ENCODE measurements around the gene TSACC. TPM values are rescaled to one million over a fixed set of nuclear protein-coding genes. Genes with fewer than 3 reads are reported as not detected.

TSACC gene
- total and polyA plus RNA-seq, 4 experiments from 2014 or later: 0.32 TPM; not detected in 3

GRCh38 chr1:156357977-156358376 is 19.7 kb downstream of the TSACC start:
- POLR2A ChIA-PET (ENCODE audit: partially characterized antibody): no interaction called here
- intact Hi-C loops (cut with micrococcal nuclease): loop anchor here (1.0 kb wide), 1 partner anchor 88 kb away; no protein-coding TSS in a partner anchor

GRCh38 chr1:156358641-156359040 is 20.3 kb downstream of the TSACC start:
- Mint-ChIP-seq H3K27ac (no peak overlapping the region), H3K36me3 (no peaks in the 10 kb centered on the region), H3K4me3 (no peak overlapping the region), H3K9me3 (no peaks in the 10 kb centered on the region), H3K27me3 (peaks cover 8 to 19% of the 10 kb centered on the region in 2 donors), H3K4me1 (peaks cover 4 to 7% (median 5%) of the 10 kb centered on the region in 4 donors)
- Histone ChIP-seq H3K36me3 (ENCODE audit: insufficient read depth, low read length) (no peaks in the 10 kb centered on the region), H3K4me3 (ENCODE audit: low read length in 2 of 2) (no peak overlapping the region), H3K9me3 (ENCODE audit: control insufficient read depth in 1 of 2, low read length in 2 of 2) (no peaks in the 10 kb centered on the region), H3K27me3 (ENCODE audit: insufficient read depth, low read length) (peaks cover 4% of the 10 kb centered on the region), H3K27ac (ENCODE audit: low read depth, low read length) (no peak overlapping the region), H3K4me1 (ENCODE audit: insufficient read depth, low read length) (peaks cover 6% of the 10 kb centered on the region)
- ChIA-PET CTCF (ENCODE audit: partially characterized antibody) (interaction anchor here (1.1 to 4.1 kb wide), 9 partner anchors 11 to 87 kb away, joined by 3 to 25 read pairs (median 4); no protein-coding TSS in a partner anchor), POLR2A (ENCODE audit: partially characterized antibody) (no interaction called here)
- no peak for DNase-seq
- intact Hi-C loops (cut with micrococcal nuclease): no loop called here

More at GRCh38 chr1:156357977-156358376, 19.7 kb downstream of the TSACC start:
- H3K9me3 Mint-ChIP-seq: no peaks in the 10 kb centered on the region
- H3K27me3 ChIP-seq (ENCODE audit: insufficient read depth, low read length): peaks cover 4% of the 10 kb centered on the region
- H3K27ac Mint-ChIP-seq: no peak overlapping the region
- H3K4me1 ChIP-seq (ENCODE audit: insufficient read depth, low read length): peaks cover 6% of the 10 kb centered on the region
- H3K4me3 Mint-ChIP-seq: no peak overlapping the region
- H3K36me3 ChIP-seq (ENCODE audit: insufficient read depth, low read length): no peaks in the 10 kb centered on the region
- peaks cover 8 to 19% of the 10 kb centered on the region in 2 donors for H3K27me3 Mint-ChIP-seq
- no peaks in the 10 kb centered on the region for H3K9me3 ChIP-seq (ENCODE audit: control insufficient read depth in 1 of 2, low read length in 2 of 2)
- H3K4me1 Mint-ChIP-seq: peaks cover 4 to 7% (median 5%) of the 10 kb centered on the region in 4 donors
- H3K27ac ChIP-seq (ENCODE audit: low read depth, low read length): no peak overlapping the region
- no peak for DNase-seq
- no peaks in the 10 kb centered on the region for H3K36me3 Mint-ChIP-seq
- H3K4me3 ChIP-seq (ENCODE audit: low read length in 2 of 2): no peak overlapping the region
- CTCF ChIA-PET (ENCODE audit: partially characterized antibody): interaction anchor here (0.6 to 4.1 kb wide), 5 partner anchors 13 to 688 kb away, joined by 3 to 25 read pairs (median 4); no protein-coding TSS in a partner anchor

- H3K4me3 ChIP-seq (ENCODE audit: low read length in 2 of 2): no peak overlapping the region
- Mint-ChIP-seq H3K4me3 (no peak overlapping the region), H3K36me3 (no peaks in the 10 kb centered on the region), H3K27me3 (peaks cover 11 to 15% of the 10 kb centered on the region in 2 donors), H3K4me1 (peaks cover 4 to 7% (median 5%) of the 10 kb centered on the region in 4 donors), H3K27ac (no peak overlapping the region), H3K9me3 (no peaks in the 10 kb centered on the region)
- H3K4me1 ChIP-seq (ENCODE audit: insufficient read depth, low read length): peaks cover 6% of the 10 kb centered on the region
- POLR2A ChIA-PET (ENCODE audit: partially characterized antibody): no interaction called here
- no peaks in the 10 kb centered on the region for H3K9me3 ChIP-seq (ENCODE audit: control insufficient read depth in 1 of 2, low read length in 2 of 2)
- H3K27me3 ChIP-seq (ENCODE audit: insufficient read depth, low read length): peaks cover 8% of the 10 kb centered on the region
- H3K27ac ChIP-seq (ENCODE audit: low read depth, low read length): no peak overlapping the region
- intact Hi-C loops (cut with micrococcal nuclease): no loop called here
- H3K36me3 ChIP-seq (ENCODE audit: insufficient read depth, low read length): no peaks in the 10 kb centered on the region
- no peak for DNase-seq
- CTCF ChIA-PET (ENCODE audit: partially characterized antibody): interaction anchor here (0.6 to 4.1 kb wide), 7 partner anchors 12 to 1568 kb away, joined by 3 to 25 read pairs (median 4); no protein-coding TSS in a partner anchor
Measured at GRCh38 chr1:156359249-156359648, 20.9 kb downstream of the TSACC start.

- POLR2A ChIA-PET (ENCODE audit: partially characterized antibody): no interaction called here
- intact Hi-C loops (cut with micrococcal nuclease): no loop called here
- Mint-ChIP-seq H3K4me3 (no peak overlapping the region), H3K9me3 (no peaks in the 10 kb centered on the region), H3K4me1 (peaks cover 4 to 7% (median 5%) of the 10 kb centered on the region in 4 donors), H3K27me3 (peaks cover 14 to 17% of the 10 kb centered on the region in 2 donors), H3K27ac (no peak overlapping the region), H3K36me3 (no peaks in the 10 kb centered on the region)
- peaks cover 6% of the 10 kb centered on the region for H3K4me1 ChIP-seq (ENCODE audit: insufficient read depth, low read length)
- H3K4me3 ChIP-seq (ENCODE audit: low read length in 2 of 2): no peak overlapping the region
- H3K27me3 ChIP-seq (ENCODE audit: insufficient read depth, low read length): peaks cover 10% of the 10 kb centered on the region
- DNase-seq: no peak
- CTCF ChIA-PET (ENCODE audit: partially characterized antibody): interaction anchor here (0.6 to 4.1 kb wide), 5 partner anchors 13 to 244 kb away, joined by 3 to 25 read pairs (median 5); no protein-coding TSS in a partner anchor
- H3K9me3 ChIP-seq (ENCODE audit: control insufficient read depth in 1 of 2, low read length in 2 of 2): no peaks in the 10 kb centered on the region
- H3K36me3 ChIP-seq (ENCODE audit: insufficient read depth, low read length): no peaks in the 10 kb centered on the region
- no peak overlapping the region for H3K27ac ChIP-seq (ENCODE audit: low read depth, low read length)
Measured at GRCh38 chr1:156359973-156360372, 21.6 kb downstream of the TSACC start.

- ChIA-PET POLR2A (ENCODE audit: partially characterized antibody) (no interaction called here), CTCF (ENCODE audit: partially characterized antibody) (interaction anchor here (0.6 to 4.1 kb wide), 4 partner anchors 25 to 244 kb away, joined by 3 to 25 read pairs (median 10); no protein-coding TSS in a partner anchor)
- Mint-ChIP-seq H3K27ac (peak overlapping the region in 1 of 7 donors; percentile 43), H3K4me3 (no peak overlapping the region), H3K4me1 (peaks cover 4 to 7% (median 5%) of the 10 kb centered on the region in 4 donors), H3K36me3 (no peaks in the 10 kb centered on the region), H3K9me3 (no peaks in the 10 kb centered on the region), H3K27me3 (peaks cover 17 to 22% of the 10 kb centered on the region in 2 donors)
- no peak for DNase-seq
- Histone ChIP-seq H3K27me3 (ENCODE audit: insufficient read depth, low read length) (peaks cover 10% of the 10 kb centered on the region), H3K4me3 (ENCODE audit: low read length in 2 of 2) (no peak overlapping the region), H3K4me1 (ENCODE audit: insufficient read depth, low read length) (peaks cover 6% of the 10 kb centered on the region), H3K9me3 (ENCODE audit: control insufficient read depth in 1 of 2, low read length in 2 of 2) (no peaks in the 10 kb centered on the region), H3K36me3 (ENCODE audit: insufficient read depth, low read length) (no peaks in the 10 kb centered on the region), H3K27ac (ENCODE audit: low read depth, low read length) (no peak overlapping the region)
- intact Hi-C loops (cut with micrococcal nuclease): no loop called here
Measured at GRCh38 chr1:156360534-156360933, 22.2 kb downstream of the TSACC start.

- no peaks in the 10 kb centered on the region for H3K36me3 ChIP-seq (ENCODE audit: insufficient read depth, low read length)
- ChIA-PET CTCF (ENCODE audit: partially characterized antibody) (interaction anchor here (1.1 kb wide), 1 partner anchor 80 kb away, joined by 3 read pairs; no protein-coding TSS in a partner anchor), POLR2A (ENCODE audit: partially characterized antibody) (no interaction called here)
- Mint-ChIP-seq H3K4me1 (peaks cover 1 to 6% (median 4%) of the 10 kb centered on the region in 4 donors), H3K36me3 (no peaks in the 10 kb centered on the region), H3K27ac (no peak overlapping the region), H3K9me3 (no peaks in the 10 kb centered on the region), H3K4me3 (no peak overlapping the region), H3K27me3 (peaks cover 22 to 31% of the 10 kb centered on the region in 2 donors)
- intact Hi-C loops (cut with micrococcal nuclease): no loop called here
- H3K27me3 ChIP-seq (ENCODE audit: insufficient read depth, low read length): peaks cover 20% of the 10 kb centered on the region
- peaks cover 8% of the 10 kb centered on the region for H3K4me1 ChIP-seq (ENCODE audit: insufficient read depth, low read length)
- no peak for DNase-seq
- no peak overlapping the region for H3K4me3 ChIP-seq (ENCODE audit: low read length in 2 of 2)
- H3K27ac ChIP-seq (ENCODE audit: low read depth, low read length): no peak overlapping the region
- H3K9me3 ChIP-seq (ENCODE audit: control insufficient read depth in 1 of 2, low read length in 2 of 2): no peaks in the 10 kb centered on the region
Measured at GRCh38 chr1:156365754-156366153, 27.4 kb downstream of the TSACC start.

GRCh38 chr1:156366378-156367166 is 28.2 kb downstream of the TSACC start:
- H3K27me3 Mint-ChIP-seq: peaks cover 22 to 36% of the 10 kb centered on the region in 2 donors
- DNase-seq: no peak
- no peak overlapping the region for H3K27ac Mint-ChIP-seq
- ChIA-PET CTCF (ENCODE audit: partially characterized antibody) (interaction anchor here (1.1 kb wide), 1 partner anchor 79 kb away, joined by 3 read pairs; no protein-coding TSS in a partner anchor), POLR2A (ENCODE audit: partially characterized antibody) (no interaction called here)
- no peaks in the 10 kb centered on the region for H3K36me3 ChIP-seq (ENCODE audit: insufficient read depth, low read length)
- no peaks in the 10 kb centered on the region for H3K9me3 Mint-ChIP-seq
- H3K9me3 ChIP-seq (ENCODE audit: control insufficient read depth in 1 of 2, low read length in 2 of 2): no peaks in the 10 kb centered on the region
- H3K4me1 Mint-ChIP-seq: peaks cover 1 to 6% (median 4%) of the 10 kb centered on the region in 4 donors
- H3K27me3 ChIP-seq (ENCODE audit: insufficient read depth, low read length): peaks cover 22% of the 10 kb centered on the region
- no peak overlapping the region for H3K4me3 Mint-ChIP-seq
- H3K36me3 Mint-ChIP-seq: no peaks in the 10 kb centered on the region
- no peak overlapping the region for H3K4me3 ChIP-seq (ENCODE audit: low read length in 2 of 2)
- H3K4me1 ChIP-seq (ENCODE audit: insufficient read depth, low read length): peaks cover 8% of the 10 kb centered on the region
- no peak overlapping the region for H3K27ac ChIP-seq (ENCODE audit: low read depth, low read length)
- intact Hi-C loops (cut with micrococcal nuclease): no loop called here

Measured in CD4-positive, alpha-beta memory T cell (primary cell).